ENCODE data around the gene ARHGEF28. TPM values are rescaled to one million over a fixed set of nuclear protein-coding genes. Genes with fewer than 3 reads are reported as not detected.

Gene ARHGEF28
- total RNA-seq, 2 experiments from 2014 or later = not detected

- no TSS peak for BruUV-seq (replicated peaks)
- ChIA-PET CTCF (ENCODE audit: unreplicated experiment) (no interaction called here), POLR2A (no interaction called here)
- Histone ChIP-seq H3K36me3 (ENCODE audit: insufficient read depth, low read length) (no peaks in the 10 kb centered on the region), H3K9me2 (ENCODE audit: insufficient read depth, low read length) (no peaks in the 10 kb centered on the region), H3K4me3 (ENCODE audit: low read depth, low read length, poor library complexity, severe bottlenecking) (no peak overlapping the region), H3K27ac (ENCODE audit: low read depth, low read length, poor library complexity, severe bottlenecking) (no peak overlapping the region), H3K79me2 (ENCODE audit: insufficient read depth, low read depth, low read length) (no peaks in the 10 kb centered on the region), H4K20me1 (ENCODE audit: insufficient read depth, low read length) (no peaks in the 10 kb centered on the region), H3K4me1 (ENCODE audit: insufficient read depth, low read length, poor library complexity, severe bottlenecking) (no peaks in the 10 kb centered on the region), H2AFZ (ENCODE audit: low read length) (no peak overlapping the region), H3K9me3 (ENCODE audit: low read length) (no peaks in the 10 kb centered on the region), H3K4me2 (ENCODE audit: low read length) (no peak overlapping the region)
- DNase-seq (ENCODE audit: low spot score) = no peak
- intact Hi-C loops (cut with micrococcal nuclease; ENCODE audit: unreplicated experiment) = no loop called here
- TF ChIP-seq, protein P1, sequence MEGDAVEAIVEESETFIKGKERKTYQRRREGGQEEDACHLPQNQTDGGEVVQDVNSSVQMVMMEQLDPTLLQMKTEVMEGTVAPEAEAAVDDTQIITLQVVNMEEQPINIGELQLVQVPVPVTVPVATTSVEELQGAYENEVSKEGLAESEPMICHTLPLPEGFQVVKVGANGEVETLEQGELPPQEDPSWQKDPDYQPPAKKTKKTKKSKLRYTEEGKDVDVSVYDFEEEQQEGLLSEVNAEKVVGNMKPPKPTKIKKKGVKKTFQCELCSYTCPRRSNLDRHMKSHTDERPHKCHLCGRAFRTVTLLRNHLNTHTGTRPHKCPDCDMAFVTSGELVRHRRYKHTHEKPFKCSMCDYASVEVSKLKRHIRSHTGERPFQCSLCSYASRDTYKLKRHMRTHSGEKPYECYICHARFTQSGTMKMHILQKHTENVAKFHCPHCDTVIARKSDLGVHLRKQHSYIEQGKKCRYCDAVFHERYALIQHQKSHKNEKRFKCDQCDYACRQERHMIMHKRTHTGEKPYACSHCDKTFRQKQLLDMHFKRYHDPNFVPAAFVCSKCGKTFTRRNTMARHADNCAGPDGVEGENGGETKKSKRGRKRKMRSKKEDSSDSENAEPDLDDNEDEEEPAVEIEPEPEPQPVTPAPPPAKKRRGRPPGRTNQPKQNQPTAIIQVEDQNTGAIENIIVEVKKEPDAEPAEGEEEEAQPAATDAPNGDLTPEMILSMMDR (conservative IDR thresholded peaks at IDR 0.05; ENCODE audit: low read length) = no peak
- TF ChIP-seq EZH2phosphoT487 (IDR thresholded peaks at IDR 0.05; ENCODE audit: borderline replicate concordance, low read depth, low read length) = no peak
Measured at GRCh38 chr5:73812962-73813588, 187.1 kb downstream of the ARHGEF28 start.

- no peak overlapping the region for H3K27ac ChIP-seq (ENCODE audit: low read depth, low read length, poor library complexity, severe bottlenecking)
Measured at GRCh38 chr5:73814233-73814846, 188.3 kb downstream of the ARHGEF28 start.

More at GRCh38 chr5:73814233-73814846, 188.3 kb downstream of the ARHGEF28 start:
- DNase-seq (ENCODE audit: low spot score) = no peak
- ChIA-PET CTCF (ENCODE audit: unreplicated experiment) (no interaction called here), POLR2A (interaction anchor here (1.6 kb wide), 1 partner anchor 10 kb away, joined by 3 read pairs; no protein-coding TSS in a partner anchor)
- Histone ChIP-seq H3K4me1 (ENCODE audit: insufficient read depth, low read length, poor library complexity, severe bottlenecking) (no peaks in the 10 kb centered on the region), H3K79me2 (ENCODE audit: insufficient read depth, low read depth, low read length) (no peaks in the 10 kb centered on the region), H3K9me3 (ENCODE audit: low read length) (no peaks in the 10 kb centered on the region), H3K4me3 (ENCODE audit: low read depth, low read length, poor library complexity, severe bottlenecking) (no peak overlapping the region), H4K20me1 (ENCODE audit: insufficient read depth, low read length) (no peaks in the 10 kb centered on the region), H3K4me2 (ENCODE audit: low read length) (no peak overlapping the region), H3K36me3 (ENCODE audit: insufficient read depth, low read length) (no peaks in the 10 kb centered on the region), H3K9me2 (ENCODE audit: insufficient read depth, low read length) (no peaks in the 10 kb centered on the region), H2AFZ (ENCODE audit: low read length) (no peak overlapping the region)
- no TSS peak for BruUV-seq (replicated peaks)
- TF ChIP-seq EZH2phosphoT487 (IDR thresholded peaks at IDR 0.05; ENCODE audit: borderline replicate concordance, low read depth, low read length) = no peak
- TF ChIP-seq, protein P1 (conservative IDR thresholded peaks at IDR 0.05; ENCODE audit: low read length) = no peak
- intact Hi-C loops (cut with micrococcal nuclease; ENCODE audit: unreplicated experiment) = no loop called here

Measured in OCI-LY7 (cell line).